PC-3 (cell line): ENCODE results near the gene BCL11B.

Experiments
- CTCF ChIP-seq: fragments of 300-600 bp; sonication (generic); conservative IDR thresholded peaks from 2 replicates; pipeline ENCODE4 v1.5.1; 2017; ENCODE audit warnings: antibody characterized with exemption, low read depth, mild to moderate bottlenecking, low read length
- EZH2 ChIP-seq: fragments of 300-600 bp; sonication (generic); IDR thresholded peaks from one replicate; pipeline ENCODE4 v1.6.1; 2017; ENCODE audit warnings: antibody characterized with exemption, mild to moderate bottlenecking, low read length; ENCODE audit not compliant: unreplicated experiment
- EZH2phosphoT487 ChIP-seq: fragments of 300-600 bp; sonication (generic); IDR thresholded peaks from 2 replicates; pipeline ENCODE4 v1.6.1; 2018; ENCODE audit warnings: mild to moderate bottlenecking, antibody characterized with exemption, low read length, borderline replicate concordance

GRCh38 chr14:99241325-99242010 is 30.5 kb downstream of the BCL11B start:
- TF ChIP-seq EZH2 (no peak), CTCF (no peak), EZH2phosphoT487 (no peak)
